Stimulated activated CD4-positive, alpha-beta T cell treated with anti-CD3 and anti-CD28 coated beads, TNF-alpha, amount 100 ng/mL, for 24 hours (primary cell): ENCODE results near the gene GPR151.

Source experiments
- DNase-seq, 3 experiments: peaks; one replicate each; pipeline ENCODE4 v3.0.0-alpha.2; 2020; ENCODE audit warnings: low read depth in 3 of 3

The GPR151 gene

DNA sequence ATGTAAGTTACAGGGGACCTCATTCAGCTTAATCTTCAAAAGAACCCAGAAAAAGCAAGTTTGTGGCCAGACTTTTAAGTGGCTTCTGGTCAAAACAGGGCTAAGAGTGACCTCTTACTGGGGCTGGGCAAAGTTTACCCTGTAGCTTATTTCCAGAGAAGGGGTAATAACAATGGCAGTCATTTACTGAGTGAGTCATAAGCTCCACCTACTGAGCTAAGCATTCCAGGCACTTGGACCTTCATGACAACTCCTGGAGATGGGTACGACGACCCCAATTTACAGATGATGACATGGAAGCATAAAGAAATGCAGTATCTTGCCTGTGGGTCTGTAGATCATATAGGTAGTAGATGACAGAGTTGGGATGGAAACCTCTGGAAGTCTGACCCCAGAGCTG is 4.7 kb upstream of the GPR151 start:
- no peak for DNase-seq

DNA sequence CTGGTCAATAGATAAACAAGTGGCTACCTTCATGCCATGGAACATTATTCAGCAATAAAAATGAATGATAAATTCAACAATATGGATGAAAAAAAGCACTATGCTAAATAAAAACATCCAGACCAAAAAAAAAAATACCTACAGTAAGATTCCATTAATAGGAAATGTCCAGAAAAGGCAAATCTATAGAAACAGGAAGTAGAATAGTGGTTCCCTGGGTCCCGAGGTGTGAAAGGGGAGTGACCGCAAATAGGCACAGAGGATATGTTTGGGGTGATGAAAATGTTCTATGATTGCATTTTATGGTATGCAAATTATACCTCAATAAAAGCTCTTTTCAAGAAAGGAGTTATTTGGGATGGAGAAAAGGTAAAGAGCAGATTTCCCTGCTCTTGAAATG is 3.6 kb upstream of the GPR151 start:
- DNase-seq: no peak

DNA sequence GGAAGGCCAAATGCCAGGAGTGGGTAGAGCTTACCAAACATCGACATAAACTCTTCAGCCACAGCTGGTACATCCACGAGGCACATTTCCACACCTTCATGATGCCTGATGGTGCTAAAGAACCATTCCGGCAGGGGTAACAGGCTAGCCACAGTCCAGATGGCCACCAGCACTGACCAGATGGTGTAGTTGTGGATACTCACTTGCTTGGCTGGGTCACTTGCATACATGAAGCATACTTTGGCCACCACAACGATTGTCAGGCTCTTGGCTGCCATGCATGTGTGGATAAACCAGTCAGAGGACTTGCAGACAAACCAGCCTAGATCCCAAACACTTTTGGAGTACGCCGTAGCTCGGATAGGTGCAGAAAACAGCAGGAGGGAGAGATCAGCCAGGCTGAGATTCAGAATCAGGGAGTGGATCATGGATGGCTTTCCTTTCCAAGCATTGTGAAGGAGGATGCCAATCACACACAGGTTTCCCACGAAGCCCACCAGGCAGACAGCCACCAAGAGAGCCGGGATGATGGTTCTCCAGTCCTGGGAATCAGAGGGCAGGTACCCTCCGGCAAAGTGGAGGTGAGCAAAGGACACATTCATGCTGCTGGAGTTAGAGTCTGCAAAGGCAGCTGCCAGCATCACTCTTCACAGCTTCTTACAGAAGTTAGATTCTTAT is 378 bp downstream of the GPR151 start:
- no peak for DNase-seq

DNA sequence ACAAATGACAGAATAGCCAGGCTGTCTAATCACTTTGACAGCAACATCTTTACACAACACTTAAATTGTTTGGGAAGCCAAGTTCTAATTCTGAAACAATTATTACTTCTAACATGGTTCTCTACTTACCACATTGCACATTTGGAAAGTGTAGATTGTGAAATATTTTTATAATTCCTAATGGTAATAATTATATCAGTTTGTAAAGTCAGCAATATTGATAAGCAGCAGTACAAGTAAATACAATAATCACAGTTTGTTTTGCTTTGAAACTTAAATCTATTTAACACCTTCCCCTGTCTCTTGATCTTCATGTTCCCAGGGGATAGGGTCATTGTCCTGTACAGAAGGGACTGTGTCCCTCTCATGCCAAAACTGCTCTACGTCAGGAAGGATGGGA is 1.4 kb downstream of the GPR151 start:
- DNase-seq: no peak

DNA sequence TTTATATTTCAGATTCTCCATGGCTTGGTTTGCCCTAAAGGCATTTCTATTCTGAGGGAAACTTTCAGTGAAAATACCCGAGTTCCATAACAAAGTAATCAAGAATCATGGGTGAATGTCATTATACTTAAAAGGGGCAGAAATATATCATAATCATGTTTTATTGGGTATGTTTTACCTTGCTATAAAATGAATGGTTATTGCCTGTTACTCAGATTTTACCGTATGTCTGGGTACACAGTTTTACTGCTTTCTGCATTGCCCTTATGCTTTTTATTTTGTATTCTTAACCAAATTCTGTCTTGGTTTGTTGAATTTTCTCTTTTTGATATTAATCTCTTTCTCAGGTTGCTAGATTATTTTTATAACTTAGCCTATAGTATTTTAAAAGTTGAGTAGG is 2.5 kb downstream of the GPR151 start:
- DNase-seq: no peak

DNA sequence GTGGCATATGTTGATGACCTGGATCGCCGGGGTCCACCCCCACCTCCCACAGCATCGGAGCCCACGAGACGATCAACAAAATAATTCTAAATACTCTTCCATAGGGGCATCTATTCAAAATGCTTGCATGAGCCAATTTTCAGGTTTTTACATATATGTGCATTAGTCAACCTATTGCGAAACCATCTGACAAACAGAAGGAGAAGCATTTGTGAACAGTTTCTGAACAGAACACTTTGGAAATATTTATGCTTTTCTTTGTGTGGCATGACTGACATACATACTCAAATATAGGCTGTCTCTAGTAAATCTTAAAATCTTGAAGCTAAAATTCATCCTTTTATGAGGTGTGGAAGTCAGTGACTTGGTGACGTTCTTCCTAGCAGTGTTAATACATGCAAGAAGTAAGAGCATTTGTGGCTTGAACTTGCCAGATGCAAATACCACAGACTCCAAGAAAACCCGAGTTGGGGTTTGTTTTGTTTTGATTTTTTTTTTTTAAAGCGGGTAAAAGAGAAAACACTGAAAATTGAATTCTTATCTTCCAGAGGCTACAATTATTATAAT is 5.3 kb downstream of the GPR151 start:
- DNase-seq: no peak

DNA sequence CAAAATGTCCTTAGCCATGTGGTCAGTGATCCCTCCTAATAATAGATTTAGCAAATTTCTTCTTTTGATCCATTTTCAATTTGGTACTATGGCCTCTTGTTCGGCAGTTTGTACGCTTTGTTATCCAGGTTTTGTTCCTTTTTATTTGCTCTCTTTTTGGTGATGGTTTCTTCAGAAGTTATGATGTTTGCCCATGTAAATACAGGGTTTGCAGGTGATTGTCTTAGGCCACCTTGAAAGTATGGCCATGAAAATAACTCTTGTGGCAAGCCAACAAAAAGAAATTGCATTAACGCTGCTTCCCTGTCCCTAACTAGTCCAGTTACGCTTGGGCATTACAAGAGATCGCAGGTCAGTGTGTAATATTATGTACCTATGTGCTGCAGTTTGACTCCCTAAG is 8.6 kb downstream of the GPR151 start:
- no peak for DNase-seq

DNA sequence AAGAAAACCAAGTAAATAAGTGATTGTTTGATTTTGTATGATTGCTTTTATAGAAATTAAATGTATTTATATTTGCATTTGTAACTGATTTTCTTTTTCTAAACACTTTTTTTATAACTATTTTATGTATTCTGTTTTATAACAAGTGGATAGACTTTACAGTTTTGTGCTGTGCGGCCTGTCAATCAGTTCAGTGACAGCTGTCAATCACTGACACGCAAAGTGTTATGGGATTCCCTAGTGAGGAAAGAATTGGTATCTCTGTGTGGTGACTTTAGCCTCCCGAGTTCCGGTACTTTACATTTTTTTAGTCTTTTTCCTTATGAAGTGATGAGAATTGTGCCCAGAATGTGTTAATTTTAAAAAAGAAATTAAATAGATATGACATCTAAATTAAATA is 16.3 kb downstream of the GPR151 start:
- DNase-seq: no peak

DNA sequence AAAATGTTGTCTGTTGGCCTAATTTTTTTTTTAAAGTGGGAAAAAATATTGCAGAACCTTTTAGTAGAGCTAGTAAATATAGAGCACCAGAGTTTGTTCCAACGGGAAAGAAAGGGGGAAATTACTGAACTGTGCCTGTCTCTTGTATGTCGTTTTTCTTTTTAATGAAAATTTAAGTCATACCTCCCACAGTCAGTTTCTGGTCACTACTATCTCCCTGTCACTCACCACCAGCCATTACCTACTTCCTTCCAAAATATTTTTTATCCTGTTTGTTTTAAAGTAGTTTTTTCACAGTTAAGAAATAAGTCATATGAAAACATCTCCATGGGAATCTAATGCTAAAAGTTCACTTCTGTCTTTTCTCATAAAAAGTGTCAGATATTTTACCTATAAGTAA is 21.3 kb downstream of the GPR151 start:
- DNase-seq: no peak

DNA sequence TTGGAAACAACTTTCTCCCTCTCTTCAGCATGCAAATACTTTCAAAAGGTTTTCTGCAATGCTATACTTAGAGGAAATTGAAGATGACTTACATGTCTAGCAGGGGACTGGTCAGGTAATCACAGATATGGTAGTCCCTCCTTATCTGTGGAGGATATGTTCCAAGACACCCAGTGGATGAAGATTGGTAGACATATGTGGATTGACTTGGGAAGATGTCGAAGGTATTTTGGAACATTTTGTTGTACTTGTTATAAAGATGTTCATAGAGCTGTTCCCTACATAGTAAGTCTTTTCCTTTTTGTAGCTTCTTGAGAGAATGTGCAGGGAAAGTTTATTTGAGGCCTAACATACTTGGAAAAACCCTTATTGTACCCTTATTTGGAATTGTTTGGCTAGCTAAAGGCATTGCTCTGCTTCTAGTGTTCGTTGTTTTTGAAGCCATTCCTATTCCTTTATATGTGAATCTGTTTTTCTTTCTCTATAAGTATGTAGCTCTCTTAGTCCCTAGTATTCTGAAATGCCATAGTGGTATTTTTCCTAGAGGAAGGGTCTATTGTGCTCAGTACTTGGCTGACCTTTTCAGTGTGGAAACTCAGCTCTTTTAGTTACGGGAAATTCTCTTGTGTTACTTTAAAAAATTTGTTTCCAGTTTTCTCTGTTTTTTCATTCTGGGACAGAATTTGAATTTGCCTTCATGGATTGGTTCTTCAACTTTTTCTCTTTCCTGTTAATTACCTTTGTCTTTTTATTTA is 25.7 kb downstream of the GPR151 start:
- DNase-seq: no peak

DNA sequence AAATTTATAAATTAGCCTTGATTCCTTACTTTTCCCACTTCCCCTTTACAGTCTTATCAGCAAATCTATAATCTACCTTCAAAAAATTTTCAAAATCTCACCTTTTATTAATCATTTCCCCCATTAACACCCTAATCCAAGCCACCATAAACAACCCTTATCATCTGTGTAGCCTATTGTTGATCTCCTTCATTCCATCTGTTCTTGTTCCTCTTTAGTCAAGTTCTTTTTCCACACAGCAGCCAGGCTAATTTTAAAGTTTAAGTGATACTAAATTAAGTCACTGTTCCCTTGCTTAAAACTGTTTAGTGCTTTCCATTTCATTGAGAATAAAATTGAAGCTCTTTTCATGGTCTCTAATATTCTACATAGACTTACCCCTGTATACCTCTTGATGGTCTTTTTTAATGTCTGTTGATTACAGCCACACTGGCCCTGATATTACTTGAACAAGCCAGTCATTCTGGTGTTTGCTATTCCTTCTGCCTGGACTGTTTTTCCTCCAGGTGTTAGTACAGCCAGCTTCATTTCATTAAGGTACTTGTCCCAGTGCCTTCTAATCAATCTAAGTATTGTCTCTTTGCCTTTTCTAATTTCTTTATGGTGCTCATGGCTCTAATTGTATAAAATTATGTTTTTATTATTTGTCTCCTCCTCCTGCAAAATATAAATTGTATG is 31.1 kb downstream of the GPR151 start:
- no peak for DNase-seq

DNA sequence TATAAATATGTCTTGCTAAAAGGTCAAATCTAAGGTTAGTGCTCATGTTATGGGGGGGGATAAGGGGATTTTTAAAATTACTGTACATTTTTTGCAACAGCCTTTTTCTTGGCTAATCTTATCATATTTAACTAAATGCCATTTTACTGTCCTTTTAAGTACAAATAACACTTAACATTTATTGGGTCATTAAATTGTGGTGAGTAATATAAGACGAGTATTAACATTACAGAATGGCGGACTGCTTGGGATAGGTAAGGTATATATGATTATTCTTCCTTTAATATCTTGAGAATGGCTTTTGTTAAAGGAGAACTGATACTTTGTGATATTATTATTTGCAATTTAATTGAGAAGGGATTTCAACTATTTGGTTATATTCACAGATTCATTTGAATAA is 33.2 kb downstream of the GPR151 start:
- DNase-seq: no peak

DNA sequence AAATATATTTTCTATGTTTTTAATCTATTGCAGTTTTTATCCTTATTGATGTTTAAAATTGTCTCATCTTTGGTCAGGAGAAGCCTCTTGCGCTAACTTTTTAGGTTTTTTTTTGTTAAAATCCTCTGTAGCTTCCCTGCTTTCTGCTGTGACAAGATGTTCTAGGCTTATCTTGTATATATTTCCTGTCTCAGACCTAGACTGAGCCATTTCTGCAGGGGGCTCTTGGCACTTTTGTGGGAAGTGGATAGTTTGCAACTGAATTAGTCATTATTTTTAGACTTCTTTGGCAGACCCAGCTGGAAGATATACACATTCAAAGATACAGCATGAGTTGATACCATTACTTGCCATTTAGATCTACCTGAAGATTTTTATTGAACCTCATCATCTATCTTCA is 40.1 kb downstream of the GPR151 start:
- no peak for DNase-seq

DNA sequence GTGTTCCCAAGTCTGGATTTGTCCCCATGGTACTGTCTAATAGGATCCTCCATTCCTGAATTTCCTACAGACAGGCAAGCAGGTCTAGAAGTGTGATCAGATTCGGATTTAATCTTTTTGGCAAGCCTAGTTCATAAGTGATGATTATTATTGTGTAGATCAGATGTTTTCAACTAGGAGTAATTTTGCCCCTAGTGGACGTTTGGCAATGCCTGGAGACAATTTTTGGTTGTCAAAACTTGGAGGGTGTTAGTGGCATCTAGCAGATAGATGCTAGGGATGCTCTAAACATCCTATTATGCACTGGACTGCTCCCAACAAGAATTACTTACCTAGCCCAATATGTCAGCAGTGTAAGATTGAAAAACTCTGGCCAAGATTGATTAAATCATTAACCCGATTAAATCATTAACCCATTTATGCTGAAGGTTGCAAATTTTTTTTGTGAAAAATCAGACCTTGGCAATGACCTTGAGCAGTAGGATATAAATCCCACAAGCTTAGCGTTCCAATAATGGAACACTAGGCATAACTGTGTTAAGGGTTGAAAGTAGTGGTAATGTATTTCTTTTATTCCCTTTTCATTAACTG is 40.7 kb downstream of the GPR151 start:
- no peak for DNase-seq

DNA sequence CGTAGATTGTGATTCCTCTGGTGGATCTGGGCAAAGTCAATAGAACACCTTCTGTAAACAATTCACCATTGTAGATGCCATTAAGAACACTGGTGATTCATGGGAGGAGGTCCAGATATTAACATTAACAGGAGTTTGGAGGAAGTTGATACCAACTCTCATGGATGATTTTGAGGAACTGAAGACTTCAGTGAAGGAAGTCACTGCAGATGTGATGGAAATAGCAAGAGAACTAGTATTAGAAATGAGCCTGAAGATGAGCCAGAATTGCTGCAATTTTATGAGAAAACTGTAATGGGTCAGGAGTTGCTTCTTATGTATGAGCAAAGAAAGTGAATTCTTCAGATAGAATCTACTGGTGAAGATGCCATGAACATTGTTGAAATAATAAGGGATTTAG is 41.9 kb downstream of the GPR151 start:
- no peak for DNase-seq

DNA sequence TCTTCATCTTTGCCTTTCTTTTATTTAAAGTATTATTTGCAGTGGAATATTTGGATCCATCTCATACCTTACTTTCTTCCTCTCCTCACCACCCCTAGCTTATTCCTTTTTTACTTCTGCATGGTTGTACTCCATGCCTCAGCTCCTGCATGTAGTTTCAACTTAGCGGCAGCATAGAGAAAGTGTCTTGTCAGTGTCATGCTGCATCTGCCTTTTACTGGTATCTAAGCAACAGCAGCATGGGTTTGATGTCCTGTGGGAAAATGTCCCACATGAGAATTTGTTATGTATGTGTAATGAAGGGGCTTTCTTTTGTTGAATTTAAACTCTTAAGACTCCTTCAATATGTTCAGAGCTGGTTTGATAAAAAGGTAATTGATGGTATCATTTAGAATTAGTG is 48.2 kb downstream of the GPR151 start:
- no peak for DNase-seq

DNA sequence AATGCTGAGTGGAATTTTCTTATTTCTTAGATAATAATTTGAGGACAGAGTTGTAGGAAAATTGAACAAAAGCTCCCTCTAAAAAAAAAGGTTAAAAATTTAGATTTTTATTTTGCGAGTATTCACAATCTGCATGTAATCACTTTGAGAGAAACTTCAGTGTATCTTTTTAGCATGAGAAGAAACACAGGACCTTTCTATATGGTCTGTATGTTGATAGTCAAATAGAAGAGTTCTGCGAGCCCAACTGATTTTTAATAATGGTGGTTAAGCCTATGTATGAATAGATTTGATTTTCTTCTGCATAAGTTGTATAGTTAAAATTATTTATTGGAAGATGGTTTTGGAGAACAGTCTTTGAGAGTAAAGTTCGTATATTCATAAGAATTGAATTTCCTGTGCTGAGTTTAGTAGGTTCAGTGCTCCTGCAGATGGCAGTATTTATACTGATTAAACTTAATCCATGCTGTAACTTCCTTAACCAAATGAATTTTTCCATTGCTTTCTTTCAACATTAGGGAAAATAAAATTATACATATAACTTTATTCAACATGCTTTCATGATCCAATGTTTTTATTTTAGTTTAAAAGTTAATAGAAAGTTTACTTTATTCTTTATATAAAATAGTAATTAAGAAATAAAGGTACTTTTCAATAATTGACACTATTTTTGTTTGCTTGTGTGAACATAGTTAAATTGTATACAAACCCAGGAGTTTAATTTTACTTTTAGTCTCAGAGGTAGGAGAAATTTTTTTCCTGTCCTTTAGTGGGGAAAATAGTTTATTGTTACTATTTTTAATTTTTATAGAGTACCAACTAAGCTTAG is 49.3 kb downstream of the GPR151 start:
- DNase-seq: no peak

DNA sequence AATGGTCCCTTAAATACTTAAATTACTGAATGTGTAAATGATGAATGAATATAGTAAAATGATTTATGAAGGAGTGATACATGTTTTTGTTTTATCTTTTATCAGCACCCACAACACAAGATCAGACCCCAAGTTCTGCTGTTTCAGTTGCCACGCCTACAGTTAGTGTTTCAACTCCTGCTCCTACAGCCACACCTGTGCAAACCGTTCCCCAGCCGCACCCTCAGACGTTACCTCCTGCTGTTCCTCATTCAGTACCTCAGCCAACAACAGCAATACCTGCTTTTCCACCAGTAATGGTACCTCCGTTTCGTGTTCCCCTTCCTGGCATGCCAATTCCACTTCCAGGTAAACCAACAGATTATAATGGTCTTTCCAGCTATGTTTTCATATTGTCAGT is 52.5 kb downstream of the GPR151 start:
- DNase-seq: no peak
